ENCODE data around the gene ACSS3.

Gene ACSS3

DNA sequence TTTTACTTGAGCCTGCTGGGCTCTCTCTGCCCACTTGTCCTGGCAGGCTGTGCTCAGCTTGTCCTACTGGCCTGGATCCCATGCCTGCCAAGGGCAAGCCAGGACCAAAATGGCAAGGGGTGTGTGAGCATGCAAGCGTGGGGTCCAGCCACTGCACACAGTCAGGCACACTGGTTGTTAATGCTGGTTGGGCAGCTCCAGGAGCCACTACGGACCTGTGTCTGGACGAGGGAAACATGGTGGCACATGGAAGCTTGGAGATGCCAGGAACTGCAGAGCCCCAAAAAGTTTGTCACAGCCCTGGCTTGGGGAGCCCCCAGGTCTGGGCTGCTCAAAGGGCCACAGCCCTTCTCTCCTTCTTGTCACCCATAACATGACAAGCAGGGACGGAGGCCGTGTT is 83.8 kb downstream of the ACSS3 start:
- TF ChIP-seq, protein P1, sequence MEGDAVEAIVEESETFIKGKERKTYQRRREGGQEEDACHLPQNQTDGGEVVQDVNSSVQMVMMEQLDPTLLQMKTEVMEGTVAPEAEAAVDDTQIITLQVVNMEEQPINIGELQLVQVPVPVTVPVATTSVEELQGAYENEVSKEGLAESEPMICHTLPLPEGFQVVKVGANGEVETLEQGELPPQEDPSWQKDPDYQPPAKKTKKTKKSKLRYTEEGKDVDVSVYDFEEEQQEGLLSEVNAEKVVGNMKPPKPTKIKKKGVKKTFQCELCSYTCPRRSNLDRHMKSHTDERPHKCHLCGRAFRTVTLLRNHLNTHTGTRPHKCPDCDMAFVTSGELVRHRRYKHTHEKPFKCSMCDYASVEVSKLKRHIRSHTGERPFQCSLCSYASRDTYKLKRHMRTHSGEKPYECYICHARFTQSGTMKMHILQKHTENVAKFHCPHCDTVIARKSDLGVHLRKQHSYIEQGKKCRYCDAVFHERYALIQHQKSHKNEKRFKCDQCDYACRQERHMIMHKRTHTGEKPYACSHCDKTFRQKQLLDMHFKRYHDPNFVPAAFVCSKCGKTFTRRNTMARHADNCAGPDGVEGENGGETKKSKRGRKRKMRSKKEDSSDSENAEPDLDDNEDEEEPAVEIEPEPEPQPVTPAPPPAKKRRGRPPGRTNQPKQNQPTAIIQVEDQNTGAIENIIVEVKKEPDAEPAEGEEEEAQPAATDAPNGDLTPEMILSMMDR (IDR thresholded peaks at IDR 0.05; ENCODE audit: borderline replicate concordance, control extremely low read depth, extremely low read depth, insufficient read depth, missing control alignments) = no peak
- no peak for DNase-seq (ENCODE audit: low spot score)
- in situ Hi-C loops (cut with MboI; ENCODE audit: low sequenced_read_pairs, unreplicated experiment) = no loop called here

DNA sequence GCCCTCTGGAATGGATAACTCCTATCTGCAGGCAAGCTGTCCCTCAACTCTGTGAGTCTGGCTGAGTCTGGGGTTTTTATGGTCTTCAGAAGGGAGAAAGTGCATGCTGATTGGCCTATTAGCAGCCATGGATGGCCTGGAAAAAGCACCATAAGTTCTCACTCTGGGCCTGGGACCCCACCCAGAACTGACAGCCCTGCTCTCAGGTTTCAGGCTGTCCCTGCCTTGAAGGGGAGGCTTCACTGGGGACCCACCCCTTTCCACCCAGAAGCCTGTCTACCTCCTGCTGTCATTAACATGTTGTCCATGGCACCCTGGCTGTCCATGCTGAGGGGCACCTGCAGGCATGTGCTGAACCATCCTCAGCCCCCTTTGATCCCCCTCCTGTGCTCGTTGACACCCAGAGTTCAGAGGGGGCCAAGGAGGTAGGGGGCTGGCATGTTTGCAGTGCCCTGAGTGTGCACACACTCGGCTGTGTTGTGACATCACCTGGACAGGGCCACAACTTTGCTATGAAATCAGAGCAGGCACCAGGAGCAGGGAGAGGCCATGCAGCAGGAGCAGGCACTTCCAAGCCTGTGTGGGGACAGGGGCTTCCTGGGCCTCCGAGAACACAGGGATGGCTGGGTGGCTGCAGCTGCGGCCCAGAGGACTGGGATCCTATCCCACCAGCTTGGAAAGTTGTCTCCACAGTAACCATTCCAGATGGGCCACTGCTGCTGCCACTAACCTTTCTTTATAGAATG is 84.7 kb downstream of the ACSS3 start:
- in situ Hi-C loops (cut with MboI; ENCODE audit: low sequenced_read_pairs, unreplicated experiment) = no loop called here
- TF ChIP-seq, protein P1 (IDR thresholded peaks at IDR 0.05; ENCODE audit: borderline replicate concordance, control extremely low read depth, extremely low read depth, insufficient read depth, missing control alignments) = no peak
- DNase-seq (ENCODE audit: low spot score) = no peak

DNA sequence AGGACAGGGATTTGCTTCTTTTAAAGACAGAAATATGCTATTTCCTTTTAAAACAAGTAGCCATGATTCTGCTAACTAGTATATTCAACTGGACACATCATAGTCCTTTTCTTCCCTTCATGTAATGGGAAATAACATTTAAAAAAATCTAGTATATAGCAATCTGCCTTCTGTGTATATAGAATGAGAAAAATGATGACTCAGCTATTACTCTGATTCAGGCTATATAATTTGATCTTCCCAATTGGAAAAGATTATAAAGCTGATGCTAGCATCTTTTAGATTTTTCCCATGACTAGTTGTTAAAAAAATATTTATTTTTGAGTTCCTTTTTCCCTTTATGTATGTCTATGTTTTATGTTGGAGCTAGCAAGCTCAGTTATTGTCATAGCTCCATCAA is 86.9 kb downstream of the ACSS3 start:
- in situ Hi-C loops (cut with MboI; ENCODE audit: low sequenced_read_pairs, unreplicated experiment) = no loop called here
- TF ChIP-seq, protein P1 (IDR thresholded peaks at IDR 0.05; ENCODE audit: borderline replicate concordance, control extremely low read depth, extremely low read depth, insufficient read depth, missing control alignments) = no peak
- DNase-seq (ENCODE audit: low spot score) = no peak

DNA sequence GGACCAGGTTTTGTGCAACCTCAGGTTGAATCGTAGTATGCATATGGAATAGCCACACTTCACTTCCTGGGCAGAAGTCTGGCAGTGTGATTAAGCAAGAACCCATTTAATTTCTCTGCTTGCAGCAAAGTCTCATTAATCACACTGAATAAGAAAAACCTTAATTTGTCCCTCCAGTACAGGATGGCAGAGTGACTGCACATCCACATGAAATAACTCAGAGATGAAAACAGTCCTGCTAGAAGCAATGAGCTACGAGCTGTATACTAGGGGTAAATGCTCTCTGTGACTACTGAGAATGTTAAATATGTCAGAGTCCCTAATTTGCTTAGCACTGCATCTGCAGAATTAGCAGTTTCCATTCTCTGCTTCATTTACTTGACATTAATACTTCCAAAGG is 88.9 kb downstream of the ACSS3 start:
- in situ Hi-C loops (cut with MboI; ENCODE audit: low sequenced_read_pairs, unreplicated experiment) = no loop called here
- TF ChIP-seq, protein P1 (IDR thresholded peaks at IDR 0.05; ENCODE audit: borderline replicate concordance, control extremely low read depth, extremely low read depth, insufficient read depth, missing control alignments) = no peak
- DNase-seq (ENCODE audit: low spot score) = no peak

DNA sequence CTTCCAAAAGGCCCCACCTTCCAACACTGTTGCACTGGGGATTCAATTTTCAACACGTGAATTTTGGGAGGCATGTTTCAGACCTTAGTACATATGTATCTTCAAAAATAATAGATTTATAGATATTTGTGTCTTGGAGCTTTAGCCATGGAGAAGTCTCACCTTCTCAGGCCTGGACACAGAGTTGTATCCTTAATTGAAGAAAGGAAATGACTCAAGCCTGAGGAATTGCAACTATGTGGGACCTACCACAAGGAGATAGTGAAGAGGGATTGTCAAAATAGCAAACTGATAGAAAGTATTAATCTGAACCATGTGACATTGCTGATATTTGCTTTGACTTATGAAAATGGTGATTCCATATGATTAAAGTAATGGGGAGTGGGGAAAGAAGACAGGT is 89.8 kb downstream of the ACSS3 start:
- no peak for DNase-seq (ENCODE audit: low spot score)
- in situ Hi-C loops (cut with MboI; ENCODE audit: low sequenced_read_pairs, unreplicated experiment) = no loop called here
- TF ChIP-seq, protein P1 (IDR thresholded peaks at IDR 0.05; ENCODE audit: borderline replicate concordance, control extremely low read depth, extremely low read depth, insufficient read depth, missing control alignments) = no peak

DNA sequence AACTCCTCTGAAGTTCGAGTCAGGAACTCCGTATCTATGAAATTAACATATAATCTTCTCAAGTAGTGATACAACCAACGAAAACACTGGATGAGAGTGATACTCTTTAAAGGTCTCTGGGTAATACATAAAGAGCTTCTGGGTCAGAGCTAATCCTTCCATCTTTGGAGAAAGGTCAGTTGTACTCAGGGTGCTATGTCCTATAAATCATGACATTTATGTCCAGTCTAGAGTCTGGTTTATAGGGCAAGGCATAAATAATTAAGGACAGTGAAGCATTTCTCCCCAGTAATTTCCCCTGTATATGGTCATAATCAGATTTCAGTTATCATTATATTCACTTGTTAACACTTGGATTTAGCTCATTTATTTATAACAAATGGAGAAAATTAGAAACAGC is 90.6 kb downstream of the ACSS3 start:
- no peak for DNase-seq (ENCODE audit: low spot score)

More for the DNA sequence above, 90.6 kb downstream of the ACSS3 start:
- in situ Hi-C loops (cut with MboI; ENCODE audit: low sequenced_read_pairs, unreplicated experiment) = no loop called here
- TF ChIP-seq, protein P1 (IDR thresholded peaks at IDR 0.05; ENCODE audit: borderline replicate concordance, control extremely low read depth, extremely low read depth, insufficient read depth, missing control alignments) = no peak
